IMR-90 (cell line): Measurements from ENCODE around the gene ROR2. TPM values are rescaled to one million over a fixed set of nuclear protein-coding genes. Genes with fewer than 3 reads are reported as not detected.

Experiments used
- ATAC-seq: fragments of 200-7000 bp; cut with Tn5 transposase; 2 replicates; pipeline ENCODE4 v1.9.1; 2020; ENCODE audit warnings: low read depth, mild to moderate bottlenecking, moderate library complexity
- BruUV-seq: library from RNA; stranded (reverse); fragments of 400-500 nt; replicated peaks from 2 replicates; lab custom pipeline; 2021; lab: Mats Ljungman, UMichigan
- CTCF ChIA-PET: fragments of 300-600 bp; formaldehyde crosslinking; extraction: SDS; loops from one replicate; lab custom pipeline; 2021; ENCODE audit warnings: antibody characterized with exemption; lab: Yijun Ruan, JAX
- POLR2A ChIA-PET: fragments of 300-600 bp; sonication (Branson Sonifier 250); formaldehyde crosslinking; loops from one replicate; lab custom pipeline; 2022; ENCODE audit warnings: antibody characterized with exemption; ENCODE audit not compliant: unreplicated experiment; lab: Charles Lee
- DNase-seq: peaks from one replicate; pipeline ENCODE4 v3.0.0; 2013
- H2AFZ ChIP-seq: replicated peaks from 2 replicates; pipeline ENCODE3; 2013; ENCODE audit warnings: low read length, mild to moderate bottlenecking; ENCODE audit not compliant: poor library complexity
- H2AK5ac ChIP-seq: 2 replicates; pipeline ENCODE4 v1.6.1; 2013; ENCODE audit warnings: low read depth, low read length, inconsistent platforms
- H2AK9ac ChIP-seq: replicated peaks from 2 replicates; pipeline ENCODE3; 2013; ENCODE audit warnings: mild to moderate bottlenecking, low read depth, low read length, moderate library complexity; ENCODE audit not compliant: poor library complexity
- H2BK120ac ChIP-seq: 2 replicates; pipeline ENCODE4 v1.6.1; 2013; ENCODE audit warnings: low read depth, low read length, inconsistent platforms
- H2BK15ac ChIP-seq: 3 replicates; pipeline ENCODE4 v1.6.1; 2013; ENCODE audit warnings: low read depth, low read length, inconsistent platforms
- H2BK20ac ChIP-seq: 2 replicates; pipeline ENCODE4 v1.6.1; 2013; ENCODE audit warnings: low read depth, mild to moderate bottlenecking, inconsistent platforms, low read length, moderate library complexity
- H2BK5ac ChIP-seq: 2 replicates; pipeline ENCODE4 v1.6.1; 2013; ENCODE audit warnings: mild to moderate bottlenecking, low read depth, low read length, inconsistent platforms; ENCODE audit not compliant: poor library complexity, severe bottlenecking
- H3K14ac ChIP-seq: replicated peaks from 2 replicates; pipeline ENCODE4 v1.6.1; 2013; ENCODE audit warnings: low read depth, low read length, inconsistent platforms
- H3K18ac ChIP-seq: 2 replicates; pipeline ENCODE4 v1.6.1; 2013; ENCODE audit warnings: low read depth, low read length, control low read depth
- H3K23ac ChIP-seq: 2 replicates; pipeline ENCODE4 v1.6.1; 2013; ENCODE audit warnings: low read depth, low read length, inconsistent platforms
- H3K27ac ChIP-seq: 2 replicates; pipeline ENCODE4 v1.5.1; 2013; ENCODE audit warnings: mild to moderate bottlenecking, control low read depth, low read length; ENCODE audit not compliant: insufficient read depth
- H3K27me3 ChIP-seq: 2 replicates; pipeline ENCODE4 v1.6.1; 2013; ENCODE audit warnings: low read length; ENCODE audit not compliant: control insufficient read depth, insufficient read depth
- H3K36me3 ChIP-seq: 2 replicates; pipeline ENCODE4 v1.6.1; 2013; ENCODE audit warnings: low read length, mixed read lengths; ENCODE audit not compliant: control insufficient read depth, insufficient read depth
- H3K4ac ChIP-seq: 2 replicates; pipeline ENCODE4 v1.6.1; 2013; ENCODE audit warnings: low read depth, low read length, inconsistent platforms
- H3K4me1 ChIP-seq: 2 replicates; pipeline ENCODE4 v1.6.1; 2013; ENCODE audit warnings: low read length, mixed read lengths; ENCODE audit not compliant: control insufficient read depth, insufficient read depth
- H3K4me2 ChIP-seq: 2 replicates; pipeline ENCODE4 v1.6.1; 2013; ENCODE audit warnings: low read depth, mild to moderate bottlenecking, control low read depth, low read length, moderate library complexity
- H3K4me3 ChIP-seq: 2 replicates; pipeline ENCODE4 v1.5.1; 2013; ENCODE audit warnings: low read depth, mild to moderate bottlenecking, control low read depth, low read length, moderate library complexity; ENCODE audit not compliant: insufficient read depth
- H3K56ac ChIP-seq: 2 replicates; pipeline ENCODE4 v1.6.1; 2013; ENCODE audit warnings: low read length, inconsistent platforms; ENCODE audit not compliant: insufficient read depth; ENCODE audit errors: extremely low read depth
- H3K79me1 ChIP-seq, 2 experiments: 2 replicates each; pipeline ENCODE4 v1.6.1; 2013; ENCODE audit warnings: low read length in 2 of 2, inconsistent platforms in 1 of 2, low read depth in 1 of 2
- H3K9ac ChIP-seq: 2 replicates; pipeline ENCODE4 v1.6.1; 2013; ENCODE audit warnings: low read depth, low read length, control low read depth
- H3K9me1 ChIP-seq: 2 replicates; pipeline ENCODE4 v1.6.1; 2013; ENCODE audit warnings: low read length, inconsistent platforms; ENCODE audit not compliant: insufficient read depth
- H3K9me3 ChIP-seq: 2 replicates; pipeline ENCODE4 v1.6.1; 2013; ENCODE audit warnings: low read length; ENCODE audit not compliant: control insufficient read depth, insufficient read depth
- H4K20me1 ChIP-seq: 2 replicates; pipeline ENCODE4 v1.6.1; 2013; ENCODE audit warnings: low read length, inconsistent platforms; ENCODE audit not compliant: insufficient read depth
- H4K5ac ChIP-seq: 2 replicates; pipeline ENCODE4 v1.6.1; 2013; ENCODE audit warnings: mild to moderate bottlenecking, low read depth, low read length, control low read depth
- H4K8ac ChIP-seq, 2 experiments: 2 replicates each; pipeline ENCODE4 v1.6.1; 2013; ENCODE audit warnings: low read depth in 2 of 2, low read length in 2 of 2, control low read depth in 1 of 2, inconsistent platforms in 1 of 2
- H4K91ac ChIP-seq: 2 replicates; pipeline ENCODE4 v1.6.1; 2013; ENCODE audit warnings: low read depth, low read length, inconsistent platforms; ENCODE audit not compliant: insufficient read depth
- ELK1 ChIP-seq: fragments of 150-350 bp; IDR thresholded peaks from 2 replicates; pipeline ENCODE4 v1.6.1; 2016; ENCODE audit warnings: low read depth, mild to moderate bottlenecking, low read length, moderate library complexity, borderline replicate concordance
- NFE2L2 ChIP-seq: fragments of 150-350 bp; IDR thresholded peaks from 2 replicates; pipeline ENCODE4 v1.6.1; 2016; ENCODE audit warnings: low read depth, mild to moderate bottlenecking, low read length
- RAD21 ChIP-seq: IDR thresholded peaks from 2 replicates; pipeline ENCODE4 v1.6.1; 2012; ENCODE audit warnings: low read length, improper control_type of control experiment
- RFX5 ChIP-seq: IDR thresholded peaks from 2 replicates; pipeline ENCODE4 v1.8.0; 2012; ENCODE audit warnings: low read depth, mild to moderate bottlenecking, low read length, moderate library complexity
- WGBS, 2 experiments: methylation state at CpG; one replicate each; pipeline versions ENCODE4 v1.1.5 to v1.1.7; 2013; ENCODE audit warnings: missing lambda C conversion rate in 2 of 2; ENCODE audit not compliant: insufficient read length in 1 of 2; ENCODE audit errors: extremely low coverage in 2 of 2; 5-methylcytosine and 5-hydroxymethylcytosine counted together
- dilution Hi-C: fragments of 300-500 bp; cut with HindIII; formaldehyde crosslinking; loops from one replicate; pipeline ENCODE4 v1.14.3; 2018; ENCODE audit warnings: low sequenced_read_pairs; ENCODE audit not compliant: unreplicated experiment
- in situ Hi-C: fragments of 300-500 bp; cut with MboI; formaldehyde crosslinking; loops from 3 replicates; pipeline ENCODE4 v1.14.3; 2019; ENCODE audit warnings: low sequenced_read_pairs, inconsistent platforms, mixed read lengths
- intact Hi-C: fragments of 100-400 bp; cut with micrococcal nuclease; formaldehyde crosslinking; loops from 2 replicates; pipeline ENCODE4 v1.10.0; 2022
- polyA plus RNA-seq, 3 experiments: library from polyadenylated mRNA; depleted of rRNA; stranded (reverse); fragments of >200 nt; gene quantifications; 2 replicates each; pipeline ENCODE4 v1.2.3, GENCODE V29; 2012; ENCODE audit warnings: low replicate concordance in 1 of 3
- total RNA-seq: library from RNA; depleted of rRNA; stranded (reverse); fragments of >200 nt; gene quantifications from 2 replicates; pipeline ENCODE4 v1.2.3, GENCODE V29; 2012

Gene ROR2
- total and polyA plus RNA-seq, 2 of the 4 experiments (the other 2 are of a cell fraction): 2.3 to 4.8 TPM

GRCh38 chr9:91603932-91604331 lies 346.1 kb downstream of the ROR2 start:
- H3K56ac ChIP-seq: no peak overlapping the region
- H3K14ac ChIP-seq: no peak overlapping the region
- peaks cover 5% of the 10 kb centered on the region for H3K27me3 ChIP-seq
- no peak overlapping the region for H3K9ac ChIP-seq
- H2BK120ac ChIP-seq: no peak overlapping the region
- 43% methylated on average over 1 of the region's 3 CpGs; no CpG with 5 or more reads in 1 of the 2 experiments for WGBS, 2 experiments
- no peaks in the 10 kb centered on the region for H3K4me1 ChIP-seq
- H3K9me3 ChIP-seq: no peaks in the 10 kb centered on the region
- H3K4me2 ChIP-seq: no peak overlapping the region
- intact Hi-C loops (no loop called here), in situ Hi-C loops (no loop called here), dilution Hi-C loops (no loop called here)
- BruUV-seq: no TSS peak
- H3K79me1 ChIP-seq: no peaks in the 10 kb centered on the region
- H3K4me3 ChIP-seq: no peak overlapping the region
- POLR2A ChIA-PET: no interaction called here
- no peak overlapping the region for H4K5ac ChIP-seq
- no peaks in the 10 kb centered on the region for H3K36me3 ChIP-seq
- H4K20me1 ChIP-seq: no peaks in the 10 kb centered on the region
- no peak overlapping the region for H2AFZ ChIP-seq
- no peak overlapping the region for H2BK15ac ChIP-seq
- CTCF ChIA-PET: no interaction called here
- H4K91ac ChIP-seq: no peak overlapping the region
- no peak overlapping the region for H3K27ac ChIP-seq
- no peak overlapping the region for H2BK20ac ChIP-seq
- no peaks in the 10 kb centered on the region for H3K9me1 ChIP-seq
- H3K18ac ChIP-seq: no peak overlapping the region
- DNase-seq: no peak
- H3K4ac ChIP-seq: no peak overlapping the region
- no peak overlapping the region for H4K8ac ChIP-seq
- no peak for TF ChIP-seq RAD21
- no peak for TF ChIP-seq ELK1
- no peak for TF ChIP-seq RFX5
- no peak for TF ChIP-seq NFE2L2
- no peak overlapping the region for H3K23ac ChIP-seq
- H2AK9ac ChIP-seq: no peak overlapping the region
- ATAC-seq: no peak
- H2AK5ac ChIP-seq: no peak overlapping the region
- no peak overlapping the region for H2BK5ac ChIP-seq
